HG02981 (cell line): Measurements from ENCODE around the gene MAF.

Experiments used
- ATAC-seq: cut with Tn5 transposase; IDR thresholded peaks from one replicate; pipeline ENCODE4 v1.9.1; 2021; ENCODE audit warnings: mild to moderate bottlenecking, moderate library complexity; ENCODE audit not compliant: unreplicated experiment

MAF gene

DNA sequence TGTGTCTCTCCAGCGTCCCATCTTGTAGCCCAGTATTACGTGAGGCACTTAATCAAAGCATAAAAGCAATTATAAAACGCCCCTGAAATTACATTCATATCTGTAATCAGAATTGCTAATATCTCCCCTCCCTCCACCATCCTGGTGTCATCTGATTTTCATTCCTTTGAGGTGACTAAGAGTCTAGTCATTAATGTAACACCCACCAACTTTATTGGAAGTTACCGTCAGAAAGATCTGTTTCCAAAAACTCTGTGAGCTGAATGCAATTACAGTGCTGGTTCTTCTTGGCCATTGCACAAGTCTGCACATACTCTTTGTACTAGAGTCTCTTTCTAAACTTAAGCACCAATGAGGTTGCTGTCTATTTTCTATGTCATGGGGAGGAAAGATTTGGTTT lies 12.5 kb upstream of the MAF start:
- no peak for ATAC-seq

DNA sequence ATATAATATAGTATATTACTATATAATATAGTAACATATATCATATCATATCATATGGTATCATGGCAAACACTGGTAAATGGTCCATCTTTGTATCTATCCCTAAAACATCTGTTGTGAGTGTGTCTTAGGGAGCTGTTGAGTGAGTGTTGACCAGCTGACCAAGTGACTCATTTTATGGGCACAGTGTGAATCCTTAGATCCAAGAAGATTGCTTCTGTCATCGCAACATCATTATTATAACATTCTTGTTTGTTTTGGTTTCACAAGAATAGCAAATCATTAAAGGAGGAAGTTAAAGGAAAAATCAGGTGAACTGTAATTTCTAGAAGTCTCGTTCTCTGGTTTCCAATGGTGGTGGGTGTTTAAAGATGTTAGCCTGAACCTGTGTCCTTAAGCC lies 11.7 kb upstream of the MAF start:
- ATAC-seq: no peak

DNA sequence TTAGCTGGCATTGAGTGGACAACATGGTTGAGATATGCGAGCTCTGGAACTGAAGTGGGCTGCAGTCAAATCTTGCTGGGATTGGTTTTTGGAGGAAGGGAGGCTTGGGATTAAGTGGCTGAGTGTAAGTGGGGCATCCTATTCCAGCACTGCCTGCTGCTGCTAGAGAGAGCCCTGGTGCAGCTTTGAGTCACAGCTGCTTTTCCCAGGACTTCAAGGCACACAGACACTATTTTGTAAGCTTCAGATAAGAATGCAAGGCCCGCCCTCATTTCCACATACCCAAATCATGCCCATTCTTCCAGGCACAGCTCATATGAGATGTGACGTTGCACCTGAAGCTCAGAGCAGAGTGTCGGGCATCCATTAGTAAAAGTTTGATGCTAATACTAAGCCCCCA lies 10.2 kb upstream of the MAF start:
- no peak for ATAC-seq

DNA sequence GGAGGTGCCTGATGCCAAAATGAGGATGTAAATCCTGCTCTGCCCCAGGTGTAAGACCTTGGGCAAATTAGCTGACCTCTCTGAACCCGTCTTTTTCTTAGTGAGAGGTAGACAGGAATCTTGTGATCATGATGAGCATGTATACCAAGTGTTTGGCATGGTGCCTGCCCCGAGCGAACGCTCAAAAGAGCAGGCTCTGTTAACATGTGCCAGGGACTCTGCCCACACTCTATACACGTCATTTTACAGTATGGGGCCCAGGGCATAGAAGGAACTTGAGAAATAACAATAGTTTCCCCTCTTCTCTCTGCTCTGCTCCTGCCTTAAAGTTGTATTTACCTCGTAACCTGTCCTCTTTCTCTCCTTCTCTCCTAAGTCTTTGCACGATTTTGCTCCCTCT lies 9.3 kb upstream of the MAF start:
- no peak for ATAC-seq

DNA sequence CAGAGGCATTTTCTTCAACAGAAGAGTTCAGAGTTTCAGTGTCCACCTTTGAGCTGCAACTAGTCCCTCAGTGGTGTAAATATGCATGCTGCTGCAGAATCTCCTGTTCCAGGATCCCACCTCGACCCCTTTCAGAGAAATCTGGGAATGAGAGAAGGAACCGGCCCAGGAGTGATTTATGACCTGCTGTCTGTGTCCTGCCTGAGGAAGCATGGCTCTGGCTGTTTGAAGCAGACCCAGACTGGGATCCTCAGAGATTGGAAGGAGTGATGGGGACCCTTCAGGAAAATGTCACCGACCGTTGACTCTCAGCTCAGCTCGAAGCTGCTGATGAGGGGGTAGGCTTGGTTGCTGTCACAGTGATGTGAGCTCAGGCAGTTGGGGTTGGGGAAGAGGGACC lies 8.4 kb upstream of the MAF start:
- no peak for ATAC-seq

DNA sequence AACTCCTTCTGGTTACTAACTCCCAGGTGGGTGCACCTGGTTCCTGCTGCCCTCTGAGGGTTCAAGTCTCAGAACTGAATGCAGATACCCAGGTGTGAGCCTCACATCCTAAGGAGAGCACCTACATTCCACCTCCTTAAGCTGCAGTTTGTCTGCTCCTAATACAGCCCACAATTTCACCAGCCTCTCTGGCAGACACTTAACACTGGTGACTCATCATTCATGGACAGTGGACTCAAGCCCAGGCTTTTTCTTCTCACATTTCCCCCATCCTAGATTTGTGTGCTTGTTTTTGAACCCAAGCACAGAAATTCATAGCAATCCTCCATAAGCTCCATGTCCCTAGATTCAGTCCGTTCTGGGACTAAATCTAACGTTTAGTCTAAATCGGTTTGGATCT lies 7.0 kb upstream of the MAF start:
- ATAC-seq: no peak

DNA sequence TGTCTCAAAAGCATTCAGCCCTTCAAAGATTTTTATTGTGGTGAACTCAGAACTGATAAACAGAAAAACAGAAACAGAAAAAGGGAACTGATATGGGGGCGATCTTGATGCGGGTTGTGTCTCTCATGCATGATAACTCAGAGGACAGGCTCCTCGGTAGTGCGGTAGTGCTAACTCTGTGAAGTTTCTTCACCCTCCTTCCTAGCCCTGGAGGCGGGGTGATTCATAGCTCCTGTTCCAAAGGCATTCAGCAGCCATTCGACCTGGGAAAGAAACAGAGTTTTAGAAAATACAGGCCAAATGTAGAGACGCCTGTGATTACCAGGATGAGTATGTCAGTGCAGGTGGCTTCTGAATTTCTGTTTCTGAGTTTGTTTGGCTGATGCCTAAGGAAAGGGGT lies 5.5 kb upstream of the MAF start:
- peak; percentile 72 for ATAC-seq

DNA sequence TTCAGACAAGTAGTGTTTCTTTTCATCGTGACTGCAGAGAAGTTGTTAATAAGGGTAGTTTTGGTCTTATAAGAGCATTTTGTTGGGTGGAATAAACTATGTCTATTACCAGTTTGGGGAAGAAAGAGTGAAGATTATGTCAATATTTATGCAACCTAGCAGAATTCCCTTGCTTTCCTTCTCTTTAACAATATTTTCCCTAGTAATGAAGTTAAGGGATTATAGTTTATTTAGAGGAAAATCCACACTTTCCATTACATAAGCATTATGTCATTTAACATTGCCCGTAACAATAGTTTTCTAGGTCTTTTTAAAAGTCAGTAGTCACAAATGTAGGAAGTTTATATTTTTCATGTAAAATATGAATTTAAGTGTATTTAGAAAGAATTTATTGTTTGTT lies 2.5 kb upstream of the MAF start:
- no peak for ATAC-seq

DNA sequence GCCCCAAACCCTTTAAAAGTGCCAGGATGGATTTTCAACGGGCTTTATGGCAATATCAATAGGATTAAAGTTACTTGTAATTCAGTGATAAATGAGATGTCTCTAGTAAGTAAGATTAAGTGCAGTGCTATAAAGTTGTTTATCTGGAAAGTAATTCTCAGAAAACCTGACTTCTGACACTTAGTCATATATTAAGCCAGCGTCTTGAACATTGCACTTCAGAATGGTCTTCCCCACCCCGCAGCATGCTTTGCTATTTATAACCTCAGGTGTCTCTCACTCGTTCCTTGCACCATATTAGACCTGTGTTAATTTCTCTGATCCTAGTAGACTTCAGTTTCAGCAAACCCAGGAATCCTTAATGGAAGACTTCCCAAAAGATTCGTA lies 2.1 kb upstream of the MAF start:
- no peak for ATAC-seq

DNA sequence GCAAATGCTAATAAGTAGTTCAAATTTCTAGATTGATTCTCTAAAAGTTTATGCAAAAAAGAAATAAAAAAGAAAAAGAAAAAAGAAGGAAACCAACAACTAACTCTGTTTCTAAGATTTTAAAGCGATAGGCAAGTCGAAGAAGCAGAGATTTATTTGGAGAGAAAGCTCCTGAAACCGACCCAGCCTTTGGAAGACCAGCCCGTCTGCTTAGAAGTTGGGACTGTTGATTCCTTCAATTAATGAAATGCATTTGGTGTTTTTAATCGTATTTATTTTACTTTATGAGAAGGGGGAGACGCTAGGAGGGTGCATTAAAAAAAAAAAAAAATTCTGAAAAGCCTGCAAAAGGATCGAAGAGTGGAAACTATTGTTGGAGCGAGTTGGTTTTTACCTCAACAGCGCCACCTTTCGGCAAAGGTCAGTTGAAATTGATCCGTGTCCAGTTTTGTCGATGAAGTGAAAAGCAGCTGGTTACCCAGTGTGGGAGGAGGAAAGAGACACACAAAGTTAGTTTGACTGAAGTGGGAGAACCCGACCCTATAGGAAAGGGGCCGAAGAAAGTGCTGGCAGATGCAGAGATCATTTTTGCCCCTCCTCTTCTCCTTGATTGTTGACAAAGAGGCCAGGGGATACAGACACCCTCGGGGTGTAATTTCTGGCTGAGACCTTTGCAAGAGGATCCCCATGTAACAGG lies 1.5 kb upstream of the MAF start:
- ATAC-seq: no peak

DNA sequence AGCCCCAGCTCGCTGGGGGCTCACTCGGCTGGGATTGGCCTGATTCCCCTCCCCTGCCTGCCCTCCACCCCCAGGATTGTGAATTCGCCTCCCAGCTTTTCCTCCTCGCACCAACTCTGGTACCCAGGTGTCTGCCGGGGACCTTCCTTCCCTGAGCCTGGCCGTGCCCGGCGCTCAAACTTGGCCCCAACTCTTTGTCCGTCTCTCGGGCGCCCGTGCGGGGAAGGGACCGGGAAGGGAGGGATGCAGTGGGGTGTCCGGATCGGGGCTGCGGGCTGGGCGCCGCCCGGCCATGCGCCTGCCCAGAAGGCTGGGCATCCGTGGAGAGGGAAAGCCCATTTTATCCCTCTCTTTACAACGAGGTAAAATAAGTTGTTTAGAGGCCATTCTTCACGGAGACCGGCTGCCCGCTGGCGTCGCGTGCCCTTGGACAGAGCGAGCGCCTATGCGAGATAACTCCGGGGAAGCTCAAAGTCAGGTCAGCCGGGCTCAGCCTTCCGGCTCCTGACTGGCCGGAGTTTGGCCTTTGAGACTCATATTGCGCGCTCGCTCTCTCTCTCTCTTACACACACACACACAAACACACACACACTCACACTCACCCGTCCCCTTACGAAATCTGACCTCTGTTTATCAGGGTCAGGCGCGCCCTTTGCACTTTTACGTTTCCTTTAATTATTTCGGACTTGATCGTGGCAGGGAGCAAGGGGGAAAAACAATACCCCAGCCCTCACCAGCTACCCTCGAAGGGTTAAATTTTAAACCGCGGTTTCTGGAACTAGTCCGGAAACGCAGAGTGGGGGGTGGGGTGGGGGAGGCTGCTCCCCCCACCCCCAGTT lies 774 bp upstream of the MAF start:
- ATAC-seq: no peak

DNA sequence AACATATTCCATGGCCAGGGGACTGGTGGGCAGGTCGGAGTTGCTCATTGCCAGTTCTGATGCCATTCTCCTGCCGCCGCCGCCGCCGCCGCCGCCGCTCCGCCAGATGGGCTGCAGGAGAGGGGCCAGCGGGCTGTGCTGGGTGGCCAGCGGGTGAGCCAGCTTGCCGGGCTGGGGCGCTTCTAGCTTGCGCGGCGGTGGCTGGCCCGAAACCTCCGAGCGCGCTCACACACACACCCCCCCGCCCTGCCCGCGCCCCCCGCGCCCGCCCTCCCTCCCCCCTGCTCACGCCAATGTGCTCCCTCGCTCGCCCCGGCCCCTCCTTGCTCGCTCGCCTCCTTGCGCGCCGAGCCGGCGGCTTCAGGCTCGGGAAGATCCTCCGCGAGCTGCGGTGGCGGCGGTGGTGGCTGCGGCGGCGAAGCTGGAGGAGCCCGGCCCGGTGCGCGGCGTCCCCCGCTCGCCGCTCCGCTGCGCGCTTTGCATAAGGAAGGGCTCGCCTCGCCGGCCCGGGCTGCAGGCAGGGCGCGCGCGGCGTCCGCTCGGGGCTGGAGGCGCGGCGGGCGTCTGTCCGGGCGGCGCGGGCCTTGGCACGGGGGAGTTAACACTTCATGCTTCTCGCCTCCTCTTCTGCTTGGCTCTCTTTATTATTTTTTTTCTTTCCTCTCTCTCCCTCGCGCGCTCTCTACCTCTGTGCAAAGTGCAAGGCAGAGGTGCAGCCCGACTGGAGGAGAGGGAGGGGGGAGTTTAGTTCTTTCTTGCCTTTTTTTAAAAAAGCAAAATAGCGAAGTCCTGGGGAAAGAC lies 500 bp downstream of the MAF start:
- ATAC-seq: no peak

DNA sequence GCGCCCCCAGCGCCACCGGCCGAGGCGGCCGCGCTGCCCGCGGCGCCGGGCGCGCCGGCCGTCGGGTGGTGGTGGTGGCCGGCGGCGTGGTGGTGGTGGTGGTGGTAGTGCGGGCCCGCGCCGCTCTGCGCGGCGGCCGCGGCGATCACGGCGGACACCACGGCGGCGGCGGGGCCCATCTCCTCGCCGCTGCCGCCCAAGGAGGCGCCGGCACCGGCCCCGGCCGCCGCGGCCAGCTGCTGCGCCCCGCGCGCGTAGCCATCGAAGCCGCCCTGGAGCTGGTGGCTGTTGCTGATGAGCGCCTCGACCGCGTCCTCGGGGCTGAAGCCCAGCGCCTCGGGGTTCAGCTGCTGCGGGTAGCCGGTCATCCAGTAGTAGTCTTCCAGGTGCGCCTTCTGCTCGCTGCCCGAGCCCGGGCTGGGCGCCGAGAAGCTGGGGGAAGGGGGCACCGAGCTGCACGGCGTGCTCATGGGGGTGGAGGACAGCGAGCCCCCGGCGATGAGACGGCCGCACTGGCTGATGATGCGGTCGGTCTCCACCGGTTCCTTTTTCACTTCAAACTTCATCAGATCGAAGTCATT lies 1.2 kb downstream of the MAF start:
- no peak for ATAC-seq

DNA sequence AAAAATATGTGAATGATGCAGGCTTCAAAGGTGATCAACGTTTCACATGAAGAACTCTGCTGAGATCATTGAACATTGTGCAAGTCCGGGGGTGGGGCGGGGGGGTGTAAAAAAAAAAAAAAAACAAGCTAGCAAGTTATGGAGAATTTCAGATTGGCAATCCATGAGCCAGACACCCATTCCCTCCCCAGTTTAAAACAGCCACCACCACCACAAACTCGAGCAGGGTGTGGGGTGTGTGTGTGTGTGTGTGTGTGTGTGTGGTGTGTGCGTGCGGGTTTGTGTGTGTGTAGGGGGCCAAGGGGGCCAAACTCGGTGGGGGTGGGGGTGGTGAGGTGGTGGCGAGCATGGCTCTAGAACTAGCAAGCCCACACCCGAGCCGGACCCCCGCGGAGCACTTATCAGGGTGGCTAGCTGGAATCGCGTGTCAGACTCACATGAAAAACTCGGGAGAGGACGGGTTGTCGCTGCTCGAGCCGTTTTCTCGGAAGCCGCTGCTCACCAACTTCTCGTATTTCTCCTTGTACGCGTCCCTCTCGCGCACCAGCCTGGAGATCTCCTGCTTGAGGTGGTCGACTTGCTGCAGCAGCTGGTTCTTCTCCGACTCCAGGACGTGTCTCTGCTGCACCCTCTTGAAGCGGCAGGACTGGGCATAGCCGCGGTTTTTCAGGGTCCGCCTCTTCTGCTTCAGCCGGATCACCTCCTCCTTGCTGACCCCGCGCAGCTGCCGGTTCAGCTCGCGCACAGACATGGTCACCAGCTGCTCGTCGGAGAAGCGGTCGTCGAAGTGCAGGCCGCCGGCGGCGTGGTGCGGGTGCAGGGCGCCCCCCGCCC lies 2.0 kb downstream of the MAF start:
- ATAC-seq: no peak

DNA sequence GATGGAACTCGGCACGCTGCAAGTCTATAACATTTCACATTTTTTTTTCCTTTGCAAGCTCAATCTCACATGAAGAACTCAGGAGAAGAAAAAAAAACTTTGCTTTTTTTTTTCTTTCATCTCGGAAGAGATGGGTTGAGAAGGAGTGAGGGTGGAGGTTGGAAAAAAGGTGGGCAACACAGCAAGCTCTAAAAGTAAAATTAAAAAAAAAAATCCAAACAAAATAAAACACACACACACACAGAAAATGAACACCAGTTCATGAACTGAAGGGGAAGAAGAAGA lies 2.5 kb downstream of the MAF start:
- no peak for ATAC-seq

DNA sequence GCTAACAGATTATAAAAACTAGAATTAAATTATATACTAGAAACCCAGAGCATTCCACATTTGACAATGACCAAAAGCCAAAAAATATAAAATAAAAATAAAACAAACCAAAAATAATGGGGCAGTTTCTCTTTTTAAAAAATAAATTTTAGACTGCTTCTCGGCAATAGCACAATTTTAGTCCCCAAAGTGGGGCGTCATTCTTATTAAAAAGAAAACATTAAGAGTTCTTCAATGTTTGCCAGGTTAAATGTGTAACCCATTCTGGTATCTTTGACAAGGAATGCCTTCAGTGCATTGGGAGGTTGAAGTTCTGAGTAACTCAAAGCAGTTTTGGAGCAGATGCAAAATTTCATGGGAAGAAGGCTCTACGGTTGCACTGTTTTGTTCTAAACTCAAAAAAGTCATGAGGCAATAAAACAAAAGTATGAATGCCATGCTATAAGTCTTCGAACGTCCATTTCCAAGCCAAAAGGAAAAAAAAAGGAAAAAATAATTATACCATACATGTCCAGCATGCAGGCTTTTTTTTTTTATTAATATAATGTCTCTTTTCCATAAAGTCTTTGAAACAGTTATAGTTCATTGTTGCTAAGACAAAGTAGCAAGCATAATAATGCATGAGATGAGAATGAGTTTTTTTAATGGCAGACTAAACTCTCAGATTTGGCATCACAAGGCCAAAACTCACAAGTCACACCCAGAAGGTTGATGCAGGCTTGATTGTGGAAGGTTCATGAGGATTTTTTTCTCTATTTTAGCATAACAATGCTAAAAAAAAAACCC lies 3.1 kb downstream of the MAF start:
- no peak for ATAC-seq

DNA sequence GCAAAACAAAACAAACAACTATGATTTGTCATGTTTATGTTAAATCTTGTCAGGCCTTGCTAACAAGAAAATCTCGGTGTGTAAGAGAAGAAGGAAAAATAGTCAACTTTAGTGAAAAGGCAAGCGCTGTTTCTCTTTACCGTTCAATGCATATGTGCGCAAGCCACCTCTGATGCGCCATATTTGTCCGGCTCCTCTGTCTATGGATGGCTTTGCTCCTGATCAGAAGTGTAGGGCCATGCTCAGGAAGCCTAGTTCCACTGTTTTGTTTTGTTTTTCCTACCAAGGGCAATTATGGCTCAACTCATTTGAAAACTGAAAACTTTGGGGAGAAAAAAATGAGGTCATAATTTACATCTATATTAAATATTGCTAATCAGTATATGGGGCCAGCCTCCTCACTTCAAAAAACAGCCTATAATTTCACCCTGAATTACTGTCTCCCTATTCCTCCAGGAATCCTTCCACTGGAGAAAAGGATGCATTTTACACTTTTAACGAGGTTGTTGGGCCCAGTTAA lies 4.5 kb downstream of the MAF start:
- no peak for ATAC-seq

DNA sequence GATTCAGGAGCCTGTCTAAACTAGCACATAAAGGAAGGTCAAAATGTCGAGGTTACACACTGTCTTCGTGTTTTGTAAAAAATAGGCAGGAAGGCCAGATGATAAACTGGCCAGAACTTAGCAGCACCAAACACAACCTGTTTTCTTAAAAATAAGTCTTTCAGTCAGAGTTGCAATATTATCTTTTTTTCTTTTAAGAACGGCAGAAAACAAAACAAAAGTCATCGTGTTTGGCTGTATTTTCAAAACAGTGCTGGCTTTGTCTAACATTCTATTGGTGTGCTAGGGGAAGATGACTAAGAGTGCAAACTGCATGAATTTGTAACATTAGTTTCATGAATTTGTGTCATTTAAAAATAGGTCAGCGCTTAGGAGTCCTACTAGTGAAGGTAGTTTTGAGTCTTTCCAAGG lies 5.3 kb downstream of the MAF start:
- no peak for ATAC-seq

DNA sequence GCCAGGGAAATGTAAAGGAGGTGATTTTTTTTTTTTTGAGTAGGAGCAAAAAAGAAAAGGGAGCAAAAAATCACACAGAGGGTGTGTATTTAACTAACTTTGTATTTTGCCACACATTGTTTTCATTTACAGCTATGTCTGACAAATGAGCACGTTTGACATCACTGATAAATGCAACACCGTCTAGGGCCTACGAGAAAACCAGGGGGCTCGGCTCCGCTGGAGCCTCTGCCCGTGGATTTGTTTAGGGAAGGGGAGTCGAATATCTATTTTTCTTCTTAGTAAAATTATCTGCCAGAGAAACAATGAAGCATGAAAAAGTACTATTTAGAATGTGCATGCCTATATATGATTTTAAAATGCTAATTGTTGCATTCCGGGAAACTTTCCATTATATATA lies 6.8 kb downstream of the MAF start:
- no peak for ATAC-seq

DNA sequence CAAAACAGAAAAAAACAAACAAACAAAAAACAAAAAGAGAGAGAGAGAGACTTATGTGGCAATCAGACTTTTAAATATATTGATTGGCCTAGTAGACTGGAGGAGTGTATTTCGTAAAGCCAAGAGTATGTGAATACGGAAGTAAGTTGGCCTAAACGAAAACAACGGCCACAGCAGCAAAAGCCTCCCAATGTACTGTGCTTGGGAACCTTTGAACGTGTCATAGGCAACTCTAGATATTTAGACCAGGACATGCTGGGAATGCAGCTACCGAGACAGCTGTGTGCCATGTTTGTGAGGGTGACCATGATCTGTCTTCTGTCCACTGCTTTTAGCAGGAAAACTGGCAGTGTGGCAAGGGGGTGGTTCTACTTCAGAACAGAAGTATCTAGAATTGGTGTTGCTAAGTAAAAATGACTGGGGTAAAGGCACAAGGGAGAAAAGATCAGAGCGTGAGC lies 7.4 kb downstream of the MAF start:
- no peak for ATAC-seq
